Measurements from ENCODE around the gene ARSG.

Gene ARSG

DNA sequence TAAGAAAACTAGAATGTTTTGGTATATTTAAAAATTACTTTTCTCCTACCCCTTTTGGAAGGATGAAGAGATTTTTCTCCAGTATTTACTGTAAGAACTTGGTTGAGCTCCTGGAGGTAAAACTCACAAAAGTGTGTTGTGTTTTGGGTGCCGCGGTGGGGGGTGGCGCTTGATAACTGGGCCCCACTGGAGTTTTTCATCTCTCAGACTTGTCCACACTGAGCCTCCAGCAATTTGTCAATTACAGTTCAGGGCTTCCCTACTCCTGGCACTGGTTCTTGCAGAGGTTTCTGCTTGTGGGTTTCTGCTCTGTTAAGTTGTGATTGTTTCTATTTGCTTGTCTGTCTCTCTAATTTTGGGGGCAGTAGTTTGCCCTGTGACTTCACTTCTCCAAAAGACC lies 126.0 kb downstream of the ARSG start:
- no peak overlapping the region for H3K4me3 ChIP-seq (replicated peaks; ENCODE audit: low read depth, low read length)
- DNase-seq (ENCODE audit: extremely low read depth, low read depth) = no peak
- TF ChIP-seq, protein P1, sequence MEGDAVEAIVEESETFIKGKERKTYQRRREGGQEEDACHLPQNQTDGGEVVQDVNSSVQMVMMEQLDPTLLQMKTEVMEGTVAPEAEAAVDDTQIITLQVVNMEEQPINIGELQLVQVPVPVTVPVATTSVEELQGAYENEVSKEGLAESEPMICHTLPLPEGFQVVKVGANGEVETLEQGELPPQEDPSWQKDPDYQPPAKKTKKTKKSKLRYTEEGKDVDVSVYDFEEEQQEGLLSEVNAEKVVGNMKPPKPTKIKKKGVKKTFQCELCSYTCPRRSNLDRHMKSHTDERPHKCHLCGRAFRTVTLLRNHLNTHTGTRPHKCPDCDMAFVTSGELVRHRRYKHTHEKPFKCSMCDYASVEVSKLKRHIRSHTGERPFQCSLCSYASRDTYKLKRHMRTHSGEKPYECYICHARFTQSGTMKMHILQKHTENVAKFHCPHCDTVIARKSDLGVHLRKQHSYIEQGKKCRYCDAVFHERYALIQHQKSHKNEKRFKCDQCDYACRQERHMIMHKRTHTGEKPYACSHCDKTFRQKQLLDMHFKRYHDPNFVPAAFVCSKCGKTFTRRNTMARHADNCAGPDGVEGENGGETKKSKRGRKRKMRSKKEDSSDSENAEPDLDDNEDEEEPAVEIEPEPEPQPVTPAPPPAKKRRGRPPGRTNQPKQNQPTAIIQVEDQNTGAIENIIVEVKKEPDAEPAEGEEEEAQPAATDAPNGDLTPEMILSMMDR (IDR thresholded peaks at IDR 0.05; ENCODE audit: low read depth, low read length, missing control alignments) = no peak

DNA sequence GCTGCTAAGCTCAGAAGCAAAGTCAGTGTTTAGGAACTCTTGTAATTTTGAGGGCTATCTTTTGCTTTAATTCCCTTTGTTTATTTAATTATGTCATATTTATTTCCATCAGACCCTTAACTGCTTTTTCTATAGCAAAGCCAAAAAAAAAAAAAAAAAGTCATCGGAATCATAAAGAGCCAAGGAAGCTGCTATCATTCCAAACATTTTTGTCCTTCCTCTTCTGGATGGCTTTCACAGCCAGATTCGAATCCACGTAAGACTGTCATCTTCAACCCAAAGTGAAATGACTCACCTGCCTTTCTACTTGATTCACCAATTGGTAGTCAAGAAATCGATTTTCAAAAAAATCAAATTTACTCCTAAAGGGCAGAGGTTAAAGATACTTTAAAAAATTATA lies 127.6 kb downstream of the ARSG start:
- H3K4me3 ChIP-seq (replicated peaks; ENCODE audit: low read depth, low read length) = no peak overlapping the region
- TF ChIP-seq, protein P1 (IDR thresholded peaks at IDR 0.05; ENCODE audit: low read depth, low read length, missing control alignments) = no peak
- DNase-seq (ENCODE audit: extremely low read depth, low read depth) = no peak

DNA sequence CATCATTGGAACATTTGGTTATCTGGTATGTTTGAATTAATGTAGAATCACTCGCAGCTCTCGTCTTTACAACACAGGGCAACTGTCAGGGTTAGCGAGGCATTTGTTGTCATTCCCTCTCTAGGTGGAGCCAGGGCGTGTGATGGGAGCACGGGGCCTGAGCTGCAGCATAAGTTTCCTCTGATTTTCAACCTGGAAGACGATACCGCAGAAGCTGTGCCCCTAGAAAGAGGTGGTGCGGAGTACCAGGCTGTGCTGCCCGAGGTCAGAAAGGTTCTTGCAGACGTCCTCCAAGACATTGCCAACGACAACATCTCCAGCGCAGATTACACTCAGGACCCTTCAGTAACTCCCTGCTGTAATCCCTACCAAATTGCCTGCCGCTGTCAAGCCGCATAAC lies 128.8 kb downstream of the ARSG start:
- TF ChIP-seq, protein P1 (IDR thresholded peaks at IDR 0.05; ENCODE audit: low read depth, low read length, missing control alignments) = no peak
- DNase-seq (ENCODE audit: extremely low read depth, low read depth) = no peak
- H3K4me3 ChIP-seq (replicated peaks; ENCODE audit: low read depth, low read length) = no peak overlapping the region

DNA sequence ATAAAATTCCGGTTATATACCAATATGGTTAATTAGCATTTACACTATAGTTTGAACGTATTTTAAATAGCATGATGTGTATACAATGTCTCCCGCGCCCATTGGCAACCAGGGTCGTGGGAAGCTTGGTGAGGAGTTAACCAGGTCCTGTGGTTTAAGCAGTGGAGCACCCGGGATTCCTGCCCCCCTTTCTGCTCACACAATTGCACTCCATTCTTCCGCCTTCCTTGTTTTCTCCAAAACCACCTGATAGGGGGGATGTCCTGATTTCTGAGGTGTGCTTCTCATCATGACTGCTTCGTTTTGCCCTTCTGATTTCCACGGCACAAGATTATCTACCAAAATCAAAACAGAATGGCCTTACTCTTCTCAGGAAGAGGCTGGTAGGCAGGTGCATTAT lies 130.2 kb downstream of the ARSG start:
- DNase-seq (ENCODE audit: extremely low read depth, low read depth) = no peak
- TF ChIP-seq, protein P1 (IDR thresholded peaks at IDR 0.05; ENCODE audit: low read depth, low read length, missing control alignments) = no peak
- no peak overlapping the region for H3K4me3 ChIP-seq (replicated peaks; ENCODE audit: low read depth, low read length)

DNA sequence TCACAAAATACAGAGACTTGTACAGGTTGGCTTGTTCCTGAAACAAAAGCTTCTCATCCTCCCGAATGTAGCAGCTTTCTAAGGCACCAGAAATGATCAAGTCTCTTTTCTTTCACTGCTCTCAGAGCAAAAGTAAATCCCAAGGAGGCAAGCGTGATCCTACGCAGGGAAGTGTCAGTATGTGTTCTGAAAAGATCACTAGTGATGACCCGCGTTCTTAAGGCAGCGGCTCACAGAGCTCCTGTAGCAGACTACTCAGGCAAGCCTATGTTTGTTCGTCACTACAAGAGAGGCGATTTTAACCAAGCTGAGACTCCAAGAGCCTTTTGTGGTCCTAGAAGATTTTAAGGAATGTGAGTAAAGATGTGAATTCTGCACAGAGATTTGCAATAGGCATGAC lies 131.5 kb downstream of the ARSG start:
- TF ChIP-seq, protein P1 (IDR thresholded peaks at IDR 0.05; ENCODE audit: low read depth, low read length, missing control alignments) = no peak
- H3K4me3 ChIP-seq (replicated peaks; ENCODE audit: low read depth, low read length) = no peak overlapping the region
- DNase-seq (ENCODE audit: extremely low read depth, low read depth) = no peak

DNA sequence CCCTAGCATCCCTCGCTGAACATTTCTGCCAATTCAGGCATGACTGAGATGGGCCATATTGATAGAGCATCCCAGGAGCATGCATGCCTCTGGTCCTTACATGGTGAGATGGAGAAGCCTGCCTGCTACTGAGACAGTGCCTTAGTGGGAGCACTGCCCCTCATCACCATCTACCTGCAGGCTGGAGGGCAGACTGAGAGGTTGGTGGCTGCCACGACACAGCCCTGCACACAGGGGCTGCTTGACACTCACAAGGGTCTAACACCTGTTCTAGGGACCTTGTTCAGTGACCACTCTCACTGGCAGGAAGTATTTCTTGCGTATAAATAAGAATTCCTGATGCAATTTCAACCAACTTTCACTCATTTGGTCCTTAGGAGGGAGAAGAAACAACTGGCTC lies 132.0 kb downstream of the ARSG start:
- TF ChIP-seq, protein P1 (IDR thresholded peaks at IDR 0.05; ENCODE audit: low read depth, low read length, missing control alignments) = no peak
- no peak for DNase-seq (ENCODE audit: extremely low read depth, low read depth)
- H3K4me3 ChIP-seq (replicated peaks; ENCODE audit: low read depth, low read length) = no peak overlapping the region

DNA sequence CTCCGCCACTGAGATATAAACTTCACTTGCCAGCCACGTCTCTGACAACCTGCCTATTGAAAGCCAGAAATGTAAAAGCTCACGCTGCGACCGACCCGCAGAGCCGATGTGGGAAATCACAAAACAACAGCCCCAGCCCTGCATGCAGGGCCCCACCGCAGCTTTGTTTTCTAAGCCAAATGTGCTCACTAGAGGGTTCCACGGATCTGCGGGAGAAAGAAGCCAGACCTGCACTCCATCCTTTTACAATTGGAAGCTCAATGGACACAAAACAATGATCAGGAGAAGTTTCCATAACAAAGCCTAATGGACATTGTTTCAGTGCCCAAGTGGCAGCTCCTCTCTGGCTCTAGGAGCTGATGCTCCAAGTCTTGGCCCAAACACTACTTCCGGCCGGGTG lies 132.9 kb downstream of the ARSG start:
- no peak for DNase-seq (ENCODE audit: extremely low read depth, low read depth)
- TF ChIP-seq, protein P1 (IDR thresholded peaks at IDR 0.05; ENCODE audit: low read depth, low read length, missing control alignments) = no peak
- H3K4me3 ChIP-seq (replicated peaks; ENCODE audit: low read depth, low read length) = no peak overlapping the region

Data from HFF-Myc (cell line).